Loucy (cell line): ENCODE results near the gene SHROOM4.

Source experiments
- CTCF ChIP-seq: fragments of 200-600 bp; sonication (generic); conservative IDR thresholded peaks from 2 replicates; pipeline ENCODE4 v1.5.1; 2014; ENCODE audit warnings: mild to moderate bottlenecking, antibody characterized with exemption, low read length
- EZH2phosphoT487 ChIP-seq: fragments of 200-600 bp; IDR thresholded peaks from 2 replicates; pipeline ENCODE4 v1.6.1; 2018; ENCODE audit warnings: antibody characterized with exemption, mild to moderate bottlenecking, moderate library complexity, borderline replicate concordance

GRCh38 chrX:50565718-50566117 is 248.3 kb downstream of the SHROOM4 start:
- TF ChIP-seq CTCF (no peak), EZH2phosphoT487 (no peak)
